HEK293 (cell line): ENCODE results near the gene HNRNPH2.
A peak's percentile ranks its signal among the peaks of the same experiment; 100 is the strongest.

Experiments used
- AEBP2 ChIP-seq: fragments of 450-650 bp; formaldehyde crosslinking; IDR thresholded peaks from 2 replicates; pipeline ENCODE4 v1.5.1; 2016; ENCODE audit warnings: missing biosample characterization, missing genetic modification characterization, borderline replicate concordance
- BCL11B ChIP-seq: fragments of 450-650 bp; formaldehyde crosslinking; IDR thresholded peaks from 2 replicates; pipeline ENCODE4 v1.5.1; 2016; ENCODE audit warnings: low read depth, missing biosample characterization, missing genetic modification characterization
- CTCF ChIP-seq: fragments of 450-650 bp; formaldehyde crosslinking; IDR thresholded peaks from 2 replicates; pipeline ENCODE4 v1.5.1; 2016; ENCODE audit warnings: missing biosample characterization, missing genetic modification characterization
- FEZF1 ChIP-seq: fragments of 450-650 bp; formaldehyde crosslinking; IDR thresholded peaks from 2 replicates; pipeline ENCODE4 v1.5.1; 2016; ENCODE audit warnings: missing biosample characterization, missing genetic modification characterization
- GLI2 ChIP-seq: fragments of 450-650 bp; formaldehyde crosslinking; IDR thresholded peaks from 2 replicates; pipeline ENCODE4; 2017; ENCODE audit warnings: missing biosample characterization, missing genetic modification characterization, low read depth, borderline replicate concordance
- GLI4 ChIP-seq: fragments of 450-650 bp; formaldehyde crosslinking; IDR thresholded peaks from 2 replicates; pipeline ENCODE4 v1.5.1; 2016; ENCODE audit warnings: missing biosample characterization, missing genetic modification characterization
- GLIS2 ChIP-seq: fragments of 450-650 bp; formaldehyde crosslinking; IDR thresholded peaks from 2 replicates; pipeline ENCODE4 v1.5.1; 2016; ENCODE audit warnings: missing biosample characterization, missing genetic modification characterization
- PATZ1 ChIP-seq: fragments of 450-650 bp; formaldehyde crosslinking; IDR thresholded peaks from 2 replicates; pipeline ENCODE4 v1.5.1; 2016; ENCODE audit warnings: missing biosample characterization, missing genetic modification characterization
- PRDM10 ChIP-seq: fragments of 450-650 bp; formaldehyde crosslinking; IDR thresholded peaks from 2 replicates; pipeline ENCODE4 v1.5.1; 2016; ENCODE audit warnings: missing biosample characterization, missing genetic modification characterization
- SP7 ChIP-seq: fragments of 450-650 bp; formaldehyde crosslinking; IDR thresholded peaks from 2 replicates; pipeline ENCODE4 v1.5.1; 2016; ENCODE audit warnings: missing biosample characterization, missing genetic modification characterization
- TCF7L2 ChIP-seq: IDR thresholded peaks from 2 replicates; pipeline ENCODE4 v1.6.1; 2011; ENCODE audit warnings: low read depth, mild to moderate bottlenecking, inconsistent platforms, low read length, moderate library complexity, borderline replicate concordance
- WT1 ChIP-seq: fragments of 450-650 bp; formaldehyde crosslinking; IDR thresholded peaks from 2 replicates; pipeline ENCODE4 v1.5.1; 2016; ENCODE audit warnings: missing biosample characterization, missing genetic modification characterization
- ZBTB17 ChIP-seq: fragments of 450-650 bp; formaldehyde crosslinking; IDR thresholded peaks from 2 replicates; pipeline ENCODE4 v1.5.1; 2016; ENCODE audit warnings: missing biosample characterization, missing genetic modification characterization
- ZBTB20 ChIP-seq: fragments of 450-650 bp; formaldehyde crosslinking; IDR thresholded peaks from 2 replicates; pipeline ENCODE4 v1.5.1; 2016; ENCODE audit warnings: missing biosample characterization, missing genetic modification characterization
- ZBTB48 ChIP-seq: fragments of 450-650 bp; formaldehyde crosslinking; IDR thresholded peaks from 2 replicates; pipeline ENCODE4 v1.5.1; 2016; ENCODE audit warnings: missing biosample characterization, missing genetic modification characterization
- ZNF132 ChIP-seq: fragments of 450-650 bp; formaldehyde crosslinking; IDR thresholded peaks from 2 replicates; pipeline ENCODE4 v1.5.1; 2017; ENCODE audit warnings: missing biosample characterization, missing genetic modification characterization, borderline replicate concordance
- ZNF211 ChIP-seq: fragments of 450-650 bp; formaldehyde crosslinking; IDR thresholded peaks from 2 replicates; pipeline ENCODE4 v1.5.1; 2016; ENCODE audit warnings: low read depth, missing biosample characterization, missing genetic modification characterization
- ZNF221 ChIP-seq: fragments of 450-650 bp; formaldehyde crosslinking; IDR thresholded peaks from 2 replicates; pipeline ENCODE4 v1.5.1; 2017; ENCODE audit warnings: missing biosample characterization, missing genetic modification characterization, borderline replicate concordance
- ZNF302 ChIP-seq: fragments of 450-650 bp; formaldehyde crosslinking; IDR thresholded peaks from 2 replicates; pipeline ENCODE4 v1.5.1; 2016; ENCODE audit warnings: missing biosample characterization, missing genetic modification characterization, low read depth
- ZNF324 ChIP-seq: fragments of 450-650 bp; formaldehyde crosslinking; IDR thresholded peaks from 2 replicates; pipeline ENCODE4 v1.5.1; 2016; ENCODE audit warnings: missing biosample characterization, missing genetic modification characterization
- ZNF600 ChIP-seq: fragments of 450-650 bp; formaldehyde crosslinking; IDR thresholded peaks from 2 replicates; pipeline ENCODE4 v1.5.1; 2016; ENCODE audit warnings: missing biosample characterization, missing genetic modification characterization
- ZNF624 ChIP-seq: fragments of 450-650 bp; formaldehyde crosslinking; IDR thresholded peaks from 2 replicates; pipeline ENCODE4 v1.5.1; 2017; ENCODE audit warnings: missing biosample characterization, missing genetic modification characterization
- ZNF639 ChIP-seq: fragments of 450-650 bp; formaldehyde crosslinking; IDR thresholded peaks from 2 replicates; pipeline ENCODE4 v1.5.1; 2016; ENCODE audit warnings: missing biosample characterization, missing genetic modification characterization
- ZNF658 ChIP-seq: fragments of 450-650 bp; formaldehyde crosslinking; IDR thresholded peaks from 2 replicates; pipeline ENCODE4; 2016; ENCODE audit warnings: missing biosample characterization, missing genetic modification characterization
- ZNF701 ChIP-seq: fragments of 450-650 bp; formaldehyde crosslinking; IDR thresholded peaks from 2 replicates; pipeline ENCODE4 v1.5.1; 2016; ENCODE audit warnings: missing biosample characterization, missing genetic modification characterization
- ZNF785 ChIP-seq: fragments of 450-650 bp; formaldehyde crosslinking; IDR thresholded peaks from 2 replicates; pipeline ENCODE4 v1.5.1; 2016; ENCODE audit warnings: missing biosample characterization, missing genetic modification characterization
- ZNF791 ChIP-seq: fragments of 450-650 bp; formaldehyde crosslinking; IDR thresholded peaks from 2 replicates; pipeline ENCODE4 v1.5.1; 2016; ENCODE audit warnings: missing biosample characterization, missing genetic modification characterization
- ZXDB ChIP-seq: fragments of 450-650 bp; formaldehyde crosslinking; IDR thresholded peaks from 2 replicates; pipeline ENCODE4 v1.5.1; 2016; ENCODE audit warnings: missing biosample characterization, missing genetic modification characterization

The HNRNPH2 gene

GRCh38 chrX:101390664-101391525 is 17.1 kb upstream of the HNRNPH2 start, which contains the start of gene RPL36A (continued):
- TF ChIP-seq ZXDB (tag by site-specific recombination) (peak; percentile 90), ZBTB17 (tag by site-specific recombination) (peak; percentile 69), CTCF (peak; percentile 97), ZNF791 (no peak), GLIS2 (tag by site-specific recombination) (no peak), BCL11B (tag by site-specific recombination) (no peak), ZBTB48 (tag by site-specific recombination) (no peak), ZNF211 (tag by site-specific recombination) (no peak), ZNF639 (tag by site-specific recombination) (peak; percentile 91), PATZ1 (peak; percentile 51; the same call in 1 of the 2 replicates), ZNF600 (no peak), ZNF701 (tag by site-specific recombination) (no peak), ZNF324 (peak; percentile 83; the same call in 1 of the 2 replicates), AEBP2 (no peak), PRDM10 (peak; percentile 72), SP7 (tag by site-specific recombination) (peak; percentile 76), GLI4 (tag by site-specific recombination) (peak; percentile 86; the same call in 1 of the 2 replicates), ZNF785 (tag by site-specific recombination) (0 out of 2 replicates have a peak, but pooled peaks have one; percentile 28), ZNF624 (tag by site-specific recombination) (no peak), ZNF132 (no peak), WT1 (peak; percentile 15; the same call in 1 of the 2 replicates), TCF7L2 (no peak), FEZF1 (no peak), ZBTB20 (tag by site-specific recombination) (peak; percentile 17; the same call in 1 of the 2 replicates), ZNF302 (tag by site-specific recombination) (no peak), ZNF658 (tag by site-specific recombination) (no peak), ZNF221 (no peak), GLI2 (no peak)
